PC-9 (cell line): ENCODE data around the gene DNAJC17.

Source experiments
- CTCF ChIP-seq: fragments of 200-600 bp; sonication (generic); conservative IDR thresholded peaks from 2 replicates; pipeline ENCODE4 v1.6.1; 2017; ENCODE audit warnings: mixed run types, antibody characterized with exemption, mild to moderate bottlenecking, moderate library complexity
- EZH2 ChIP-seq: fragments of 200-600 bp; sonication (generic); IDR thresholded peaks from 2 replicates; pipeline ENCODE4 v1.8.0; 2017; ENCODE audit warnings: antibody characterized with exemption, low read depth

- TF ChIP-seq CTCF (no peak), EZH2 (no peak)
Observed at GRCh38 chr15:40754883-40755811, 52.1 kb downstream of the DNAJC17 start, which contains the start of gene RMDN3.
